ENCODE data around the gene CD82. TPM values are rescaled to one million over a fixed set of nuclear protein-coding genes. Genes with fewer than 3 reads are reported as not detected.

CD82 gene
- total and polyA plus RNA-seq, 2 of the 13 experiments (the other 11 are each of a cell fraction or from before 2014, with no cell fraction given): 0.05 TPM; not detected in 1

GRCh38 chr11:44536788-44537516, 28.5 kb upstream of the CD82 start (continued):
- no peak for TF ChIP-seq ZGPAT (CRISPR knock-in tag; IDR thresholded peaks at IDR 0.05)
- no peak for TF ChIP-seq MYPOP (CRISPR knock-in tag; IDR thresholded peaks at IDR 0.05)
- no peak for TF ChIP-seq ZNF232 (CRISPR knock-in tag; IDR thresholded peaks at IDR 0.05; ENCODE audit: borderline replicate concordance)
- TF ChIP-seq AHR (CRISPR knock-in tag; IDR thresholded peaks at IDR 0.05): no peak

GRCh38 chr11:44537679-44538078, 27.8 kb upstream of the CD82 start:
- DNase-seq (ENCODE audit: low spot score) (no peak), FAIRE-seq (no peak), ATAC-seq (peak; percentile 33)
- Histone ChIP-seq H3K27me3 (ENCODE audit: control insufficient read depth in 1 of 2, insufficient read depth in 2 of 2, low read length in 2 of 2) (peaks cover 1 to 4% of the 10 kb centered on the region in 2 experiments; a peak in 2 of 5 replicates), H3K4me2 (ENCODE audit: low read depth, low read length) (no peak overlapping the region), H2AFZ (ENCODE audit: low read length) (no peak overlapping the region), H3K4me3 (replicated peaks in 1 of 3; ENCODE audit: insufficient read depth in 1 of 3, low read depth in 2 of 3, low read length in 3 of 3) (no peak overlapping the region), H3K9ac (ENCODE audit: insufficient read depth, low read depth, low read length) (no peak overlapping the region), H3K79me2 (ENCODE audit: insufficient read depth, low read length) (no peaks in the 10 kb centered on the region), H3K9me3 (ENCODE audit: low read length) (no peaks in the 10 kb centered on the region), H4K20me1 (ENCODE audit: insufficient read depth, low read length) (no peaks in the 10 kb centered on the region), H3K4me1 (ENCODE audit: insufficient read depth, low read length) (no peaks in the 10 kb centered on the region), H3K36me3 (replicated peaks in 1 of 2; ENCODE audit: control insufficient read depth in 1 of 2, insufficient read depth in 2 of 2, low read length in 2 of 2) (no peaks in the 10 kb centered on the region), H3K27ac (ENCODE audit: extremely low read length, insufficient read depth, low read length) (no peak overlapping the region)
- TF ChIP-seq SP4 (CRISPR knock-in tag; IDR thresholded peaks at IDR 0.05) (no peak), PPARG (CRISPR knock-in tag; conservative IDR thresholded peaks at IDR 0.05) (no peak), EHMT2 (IDR thresholded peaks at IDR 0.05; ENCODE audit: borderline replicate concordance, low read depth, low read length) (no peak)
- BruUV-seq (replicated peaks): no TSS peak
- CTCF ChIA-PET (ENCODE audit: low intra/inter-chr PET ratio, low total read pairs): interaction anchor here (1.4 to 2.9 kb wide), 4 partner anchors 14 to 443 kb away, joined by 9 to 20 read pairs (median 14); partner anchors contain the start of gene EXT2
- intact Hi-C loops (cut with micrococcal nuclease; ENCODE audit: unreplicated experiment): loop anchor here (1.0 kb wide), 4 partner anchors 14 to 442 kb away; partner anchors contain the start of gene EXT2
- POLR2A ChIA-PET: no interaction called here
- 100% methylated on average over 1 of the region's 9 CpGs for WGBS (ENCODE audit: low lambda C conversion rate)
- in situ Hi-C loops (cut with HindIII; ENCODE audit: extremely low pct_ligation_motif_present, low pct_unique_long_range_greater_than_20kb): loop anchor here (10.0 to 25.0 kb wide), 2 partner anchors 250 to 443 kb away; partner anchors contain the start of gene EXT2
